Endothelial cell of umbilical vein (primary cell): ENCODE results near the gene IPO11. TPM values are rescaled to one million over a fixed set of nuclear protein-coding genes. Genes with fewer than 3 reads are reported as not detected.

Experiments
- BruUV-seq: library from RNA; stranded (reverse); fragments of 400-500 nt; replicated peaks from 2 replicates; lab custom pipeline; 2021; lab: Mats Ljungman, UMichigan
- CTCF ChIA-PET: fragments of 300-600, 350-600 bp; sonication (Branson Sonifier 250); formaldehyde crosslinking; loops from one replicate; lab custom pipeline; 2021; ENCODE audit warnings: antibody characterized with exemption, inconsistent platforms; lab: Charles Lee
- POLR2A ChIA-PET: fragments of 300-600, 350-600 bp; sonication (Branson Sonifier 250); formaldehyde crosslinking; loops from one replicate; lab custom pipeline; 2021; ENCODE audit warnings: antibody characterized with exemption, inconsistent platforms; lab: Charles Lee
- DNase-seq: peaks from one replicate; pipeline ENCODE4 v3.0.0-alpha.2; 2011; ENCODE audit warnings: low read depth, low spot score
- FAIRE-seq: peaks from 2 replicates; lab custom pipeline; 2011; peaks lifted over from hg19 to GRCh38; lab: Jason Lieb, UNC
- H2AFZ ChIP-seq: 2 replicates; pipeline ENCODE4 v1.6.0; 2012; ENCODE audit warnings: low read depth, low read length, control low read depth, inconsistent platforms
- H3K27ac ChIP-seq: 2 replicates; pipeline ENCODE4 v1.5.1; 2011; ENCODE audit warnings: low read depth, mild to moderate bottlenecking, control low read depth, low read length, moderate library complexity; ENCODE audit not compliant: insufficient read depth
- H3K27me3 ChIP-seq, 2 experiments: 2 replicates each; pipeline versions ENCODE4 v1.6.0 to v1.6.1; 2011; ENCODE audit warnings: low read length in 2 of 2, mixed read lengths in 1 of 2; ENCODE audit not compliant: control insufficient read depth in 2 of 2, insufficient read depth in 2 of 2
- H3K36me3 ChIP-seq, 2 experiments: 2 replicates in 1 of 2; 3 replicates in 1 of 2; pipeline ENCODE4 v1.5.1; 2011; ENCODE audit warnings: low read length in 2 of 2, mild to moderate bottlenecking in 1 of 2, moderate library complexity in 1 of 2; ENCODE audit not compliant: control insufficient read depth in 2 of 2, insufficient read depth in 2 of 2; ENCODE audit errors: extremely low read depth in 1 of 2
- H3K4me1 ChIP-seq: 3 replicates; pipeline ENCODE4 v1.5.1; 2011; ENCODE audit warnings: mild to moderate bottlenecking, low read length; ENCODE audit not compliant: control insufficient read depth, insufficient read depth; ENCODE audit errors: extremely low read depth
- H3K4me2 ChIP-seq: 2 replicates; pipeline ENCODE4 v1.6.1; 2011; ENCODE audit warnings: low read length, control low read depth, mixed read lengths; ENCODE audit not compliant: insufficient read depth
- H3K4me3 ChIP-seq, 3 experiments: fragments of 200-600 bp in 1 of 3; sonication (generic), shearing (Covaris generic) in 1 of 3; replicated peaks in 1 of 3; 2 replicates each; pipeline ENCODE4 v1.5.1; 2011 to 2016; ENCODE audit warnings: control low read depth in 3 of 3, low read length in 3 of 3, mild to moderate bottlenecking in 2 of 3, inconsistent platforms in 1 of 3, low read depth in 1 of 3, moderate library complexity in 1 of 3; ENCODE audit not compliant: insufficient read depth in 1 of 3
- H3K79me2 ChIP-seq: 2 replicates; pipeline ENCODE4 v1.6.0; 2012; ENCODE audit warnings: low read length, inconsistent platforms; ENCODE audit not compliant: control insufficient read depth, insufficient read depth
- H3K9ac ChIP-seq: replicated peaks from 2 replicates; pipeline ENCODE3; 2011; ENCODE audit warnings: low read length, control low read depth; ENCODE audit not compliant: insufficient read depth; ENCODE audit errors: extremely low read depth
- H3K9me1 ChIP-seq: replicated peaks from 3 replicates; pipeline ENCODE4 v1.6.0; 2011; ENCODE audit warnings: mild to moderate bottlenecking, low read length; ENCODE audit not compliant: control insufficient read depth, insufficient read depth; ENCODE audit errors: extremely low read depth
- H3K9me3 ChIP-seq: replicated peaks from 2 replicates; pipeline ENCODE4 v1.5.1; 2012; ENCODE audit warnings: low read length, inconsistent platforms; ENCODE audit not compliant: control insufficient read depth, insufficient read depth
- H4K20me1 ChIP-seq: replicated peaks from 2 replicates; pipeline ENCODE3; 2011; ENCODE audit warnings: mild to moderate bottlenecking, low read length; ENCODE audit not compliant: control insufficient read depth, insufficient read depth; ENCODE audit errors: extremely low read depth
- EZH2 ChIP-seq: IDR thresholded peaks from 2 replicates; pipeline ENCODE4 v1.6.1; 2012; ENCODE audit warnings: borderline replicate concordance, low read depth, mild to moderate bottlenecking, moderate library complexity, low read length, inconsistent platforms; ENCODE audit not compliant: severe bottlenecking
- FOS ChIP-seq: IDR thresholded peaks from 2 replicates; pipeline ENCODE4 v1.6.1; 2011; ENCODE audit warnings: mild to moderate bottlenecking, low read length, moderate library complexity, borderline replicate concordance; ENCODE audit not compliant: insufficient read depth
- GATA2 ChIP-seq: IDR thresholded peaks from 2 replicates; pipeline ENCODE4 v1.7.0; 2011; ENCODE audit warnings: low read depth, mild to moderate bottlenecking, moderate library complexity, mixed read lengths, low read length; ENCODE audit not compliant: insufficient read length, insufficient read depth
- JUN ChIP-seq: IDR thresholded peaks from 2 replicates; pipeline ENCODE4 v1.6.1; 2011; ENCODE audit warnings: borderline replicate concordance, low read depth; ENCODE audit not compliant: insufficient read length, insufficient read depth
- MAX ChIP-seq: IDR thresholded peaks from 2 replicates; pipeline ENCODE4 v1.6.1; 2011; ENCODE audit not compliant: insufficient read depth, insufficient read length
- MYC ChIP-seq: IDR thresholded peaks from one replicate; pipeline ENCODE4 v1.6.1; 2011; ENCODE audit warnings: mild to moderate bottlenecking, low read depth, low read length
- POLR2A ChIP-seq: IDR thresholded peaks from 2 replicates; pipeline ENCODE4 v1.6.1; 2012; ENCODE audit warnings: low read depth, mild to moderate bottlenecking, control low read depth, low read length
- POLR2AphosphoS5 ChIP-seq: IDR thresholded peaks from 2 replicates; pipeline ENCODE4 v1.6.1; 2012; ENCODE audit warnings: low read depth, mild to moderate bottlenecking, control low read depth, low read length, moderate library complexity; ENCODE audit not compliant: insufficient read depth
- dilution Hi-C: fragments of 300-500 bp; cut with MboI; formaldehyde crosslinking; loops from one replicate; pipeline ENCODE4 v1.15.0; 2019; ENCODE audit warnings: low sequenced_read_pairs; ENCODE audit not compliant: extremely low pct_ligation_motif_present
- intact Hi-C: fragments of 100-400 bp; cut with micrococcal nuclease; formaldehyde crosslinking; loops from one replicate; pipeline ENCODE4 v1.10.0; 2022
- polyA plus RNA-seq, 4 experiments: library from polyadenylated mRNA; depleted of rRNA in 3 of 4; stranded (reverse) in 3 of 4; unstranded in 1 of 4; fragments of >200 nt; gene quantifications; 2 replicates each; pipeline versions ENCODE4 v1.2.1 to v1.2.3, GENCODE V29; 2011 to 2012; ENCODE audit warnings: missing spikeins in 1 of 4
- total RNA-seq: library from RNA; stranded (reverse); gene quantifications from 2 replicates; pipeline ENCODE4 v1.2.3, GENCODE V29; 2021
- TF ChIP-seq, protein P1 (sequence below), 2 donors: IDR thresholded peaks; 1 replicate in 1 of 2; 2 replicates in 1 of 2; pipeline ENCODE4 v1.5.1; 2011; ENCODE audit warnings: low read length in 2 of 2, mild to moderate bottlenecking in 2 of 2, moderate library complexity in 2 of 2, control low read depth in 1 of 2, inconsistent platforms in 1 of 2, low read depth in 1 of 2; ENCODE audit not compliant: insufficient read depth in 1 of 2; ENCODE audit errors: extremely low read depth in 1 of 2

Gene IPO11
- total and polyA plus RNA-seq, 2 donors (not counting 3 experiments of a cell fraction or from before 2014, with no cell fraction given): 38.5 to 80.9 TPM

DNA sequence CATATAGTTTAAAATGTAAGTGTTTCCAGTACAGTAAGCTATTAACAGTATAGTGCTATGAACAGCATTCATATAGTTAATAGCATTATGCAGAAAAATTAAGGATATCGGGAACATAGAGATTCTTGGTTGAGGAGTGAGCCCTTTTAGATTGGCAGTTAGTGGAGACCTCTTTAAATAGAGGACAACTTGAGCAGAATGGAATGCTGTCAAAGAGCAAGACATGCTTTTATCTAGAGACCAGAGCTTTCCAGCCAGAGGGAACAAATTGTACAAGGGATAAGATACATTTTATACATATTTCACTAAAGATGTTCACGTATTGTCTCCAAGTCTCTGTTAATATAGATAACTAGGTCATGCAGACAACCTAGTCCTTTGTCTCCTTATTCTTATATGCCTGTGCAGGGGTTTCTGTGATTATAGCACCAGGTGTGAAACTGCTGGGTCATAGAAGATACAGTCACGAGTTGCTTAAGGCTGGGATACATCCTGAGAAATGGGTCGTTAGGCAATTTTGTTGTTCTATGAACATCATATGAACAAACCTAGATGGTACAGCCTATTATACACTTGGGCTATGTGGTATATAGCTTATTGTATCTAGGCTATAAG, 6.0 kb downstream of the IPO11 start:
- dilution Hi-C loops (no loop called here), intact Hi-C loops (no loop called here)
- H3K9me1 ChIP-seq: no peaks in the 10 kb centered on the region
- TF ChIP-seq POLR2AphosphoS5 (no peak), MAX (no peak), GATA2 (no peak), FOS (no peak), EZH2 (no peak), MYC (no peak), JUN (no peak), POLR2A (no peak)
- TF ChIP-seq, protein P1, sequence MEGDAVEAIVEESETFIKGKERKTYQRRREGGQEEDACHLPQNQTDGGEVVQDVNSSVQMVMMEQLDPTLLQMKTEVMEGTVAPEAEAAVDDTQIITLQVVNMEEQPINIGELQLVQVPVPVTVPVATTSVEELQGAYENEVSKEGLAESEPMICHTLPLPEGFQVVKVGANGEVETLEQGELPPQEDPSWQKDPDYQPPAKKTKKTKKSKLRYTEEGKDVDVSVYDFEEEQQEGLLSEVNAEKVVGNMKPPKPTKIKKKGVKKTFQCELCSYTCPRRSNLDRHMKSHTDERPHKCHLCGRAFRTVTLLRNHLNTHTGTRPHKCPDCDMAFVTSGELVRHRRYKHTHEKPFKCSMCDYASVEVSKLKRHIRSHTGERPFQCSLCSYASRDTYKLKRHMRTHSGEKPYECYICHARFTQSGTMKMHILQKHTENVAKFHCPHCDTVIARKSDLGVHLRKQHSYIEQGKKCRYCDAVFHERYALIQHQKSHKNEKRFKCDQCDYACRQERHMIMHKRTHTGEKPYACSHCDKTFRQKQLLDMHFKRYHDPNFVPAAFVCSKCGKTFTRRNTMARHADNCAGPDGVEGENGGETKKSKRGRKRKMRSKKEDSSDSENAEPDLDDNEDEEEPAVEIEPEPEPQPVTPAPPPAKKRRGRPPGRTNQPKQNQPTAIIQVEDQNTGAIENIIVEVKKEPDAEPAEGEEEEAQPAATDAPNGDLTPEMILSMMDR (IDR thresholded peaks at IDR 0.05; ENCODE audit: extremely low read depth in 1 of 2, insufficient read depth in 1 of 2, low read depth in 1 of 2, low read length in 2 of 2): no peak
- no peaks in the 10 kb centered on the region for H4K20me1 ChIP-seq
- H3K79me2 ChIP-seq: peaks cover 71% of the 10 kb centered on the region
- no peaks in the 10 kb centered on the region for H3K27me3 ChIP-seq
- no TSS peak for BruUV-seq
- H3K27ac ChIP-seq: no peak overlapping the region
- peaks cover 5% of the 10 kb centered on the region for H3K4me1 ChIP-seq
- ChIA-PET CTCF (interaction anchor here (2.4 kb wide), 1 partner anchor 42 kb away, joined by 8 read pairs; no protein-coding TSS in a partner anchor), POLR2A (no interaction called here)
- no peak overlapping the region for H2AFZ ChIP-seq
- FAIRE-seq (no peak), DNase-seq (no peak)
- no peak overlapping the region for H3K4me3 ChIP-seq
- no peak overlapping the region for H3K4me2 ChIP-seq
- H3K9ac ChIP-seq: no peak overlapping the region
- H3K36me3 ChIP-seq: no peaks in the 10 kb centered on the region
- no peaks in the 10 kb centered on the region for H3K9me3 ChIP-seq
